Measurements from ENCODE around the gene OR2C1. TPM values are rescaled to one million over a fixed set of nuclear protein-coding genes. Genes with fewer than 3 reads are reported as not detected.
A peak's percentile ranks its signal among the peaks of the same experiment; 100 is the strongest.

OR2C1 gene
- total RNA-seq, 2 donors from 2014 or later, result not detected

- Histone ChIP-seq H3K4me1 (ENCODE audit: control insufficient read depth in 1 of 2, low read depth in 2 of 2) (peaks cover 10 to 32% of the 10 kb centered on the region in 2 donors), H3K36me3 (peaks cover 33% of the 10 kb centered on the region), H3K4me3 (peak overlapping the region; percentile 91), H3K27me3 (replicated peaks; ENCODE audit: insufficient read depth) (no peaks in the 10 kb centered on the region), H3K9me3 (peaks cover 17% of the 10 kb centered on the region), H3K27ac (peak overlapping the region; percentile 75 to 79)
- ATAC-seq (ENCODE audit: insufficient number of reproducible peaks, low FRiP score, low read depth) (no peak), DNase-seq (ENCODE audit: low spot score) (no peak)
- TF ChIP-seq CTCF (IDR thresholded peaks at IDR 0.05), result no peak
Observed at GRCh38 chr16:3401719-3402397, 46.2 kb downstream of the OR2C1 start.

Other genes with a start within 250 kb of the OR2C1 start
- gene ZNF205, start 243.3 kb upstream of the OR2C1 start, total RNA-seq, result 10 to 100 TPM; 16.4 to 19.4 TPM
- gene ZNF213, start 220.9 kb upstream of the OR2C1 start, total RNA-seq, result 10 to 100 TPM in 1 of 2 donors, 1 to 10 TPM in 1; 5.9 to 16.2 TPM
- gene OR1F1, start 167.7 kb upstream of the OR2C1 start, total RNA-seq, result not detected
- 10 to 100 TPM in 1 of 2 donors, 1 to 10 TPM in 1; 1.2 to 11.1 TPM for gene ZNF200, start 120.7 kb upstream of the OR2C1 start, total RNA-seq
- gene MEFV, start 99.3 kb upstream of the OR2C1 start, total RNA-seq, result 1 to 10 TPM; 3.5 to 6.1 TPM
- 10 to 100 TPM; 41.4 to 59.5 TPM for gene ZNF263, start 72.4 kb upstream of the OR2C1 start, total RNA-seq
- gene TIGD7, start 50.5 kb upstream of the OR2C1 start, total RNA-seq, result 1 to 10 TPM; 2.3 to 5.1 TPM
- 10 to 100 TPM; 11.5 to 41.6 TPM for gene ZNF75A, start 50.4 kb upstream of the OR2C1 start, total RNA-seq
- gene ZSCAN32, start 45.1 kb downstream of the OR2C1 start, total RNA-seq, result 10 to 100 TPM; 12.5 to 15.0 TPM
- gene ZNF174, start 45.3 kb downstream of the OR2C1 start, total RNA-seq, result 10 to 100 TPM in 1 of 2 donors, 1 to 10 TPM in 1; 5.4 to 16.8 TPM
- 1 to 10 TPM; 2.3 to 6.2 TPM for gene ZNF597, start 87.6 kb downstream of the OR2C1 start, total RNA-seq
- gene NAA60, start 87.8 kb downstream of the OR2C1 start, total RNA-seq, result 10 to 100 TPM; 25.2 to 40.6 TPM
- gene C16orf90, start 139.6 kb downstream of the OR2C1 start, total RNA-seq, result not detected
- 10 to 100 TPM; 23.4 to 25.0 TPM for gene CLUAP1, start 145.1 kb downstream of the OR2C1 start, total RNA-seq
- gene NLRC3, start 221.5 kb downstream of the OR2C1 start, total RNA-seq, result 1 to 10 TPM; 2.5 to 3.7 TPM